H9 (cell line): ENCODE results near the gene ALG12. TPM values are rescaled to one million over a fixed set of nuclear protein-coding genes. Genes with fewer than 3 reads are reported as not detected.

Experiments
- DNase-seq: peaks from one replicate; pipeline ENCODE4 v3.0.0-alpha.2; 2017
- H2AFZ ChIP-seq: one replicate; pipeline ENCODE4 v1.6.1; 2013; ENCODE audit warnings: mild to moderate bottlenecking, low read length, control low read depth, moderate library complexity
- H2AK5ac ChIP-seq: 2 replicates; pipeline ENCODE4 v1.6.1; 2013; ENCODE audit warnings: low read length, control low read depth, mixed read lengths; ENCODE audit not compliant: insufficient read length
- H2BK120ac ChIP-seq: one replicate; pipeline ENCODE4 v1.6.1; 2013; ENCODE audit warnings: low read depth, mild to moderate bottlenecking, low read length, control low read depth, inconsistent platforms; ENCODE audit not compliant: poor library complexity, severe bottlenecking
- H2BK12ac ChIP-seq: 2 replicates; pipeline ENCODE4 v1.6.1; 2013; ENCODE audit warnings: low read length, control low read depth, mixed read lengths, low read depth; ENCODE audit not compliant: insufficient read length
- H2BK15ac ChIP-seq: 2 replicates; pipeline ENCODE4 v1.6.1; 2013; ENCODE audit warnings: low read depth, low read length, control low read depth
- H2BK20ac ChIP-seq: one replicate; pipeline ENCODE4 v1.6.1; 2013; ENCODE audit warnings: low read depth, mild to moderate bottlenecking, low read length, control low read depth, inconsistent platforms; ENCODE audit not compliant: poor library complexity, severe bottlenecking
- H2BK5ac ChIP-seq: 2 replicates; pipeline ENCODE4 v1.6.1; 2013; ENCODE audit warnings: low read length, control low read depth, mixed read lengths; ENCODE audit not compliant: insufficient read length
- H3K14ac ChIP-seq: 2 replicates; pipeline ENCODE4 v1.6.1; 2013; ENCODE audit warnings: low read length, control low read depth; ENCODE audit not compliant: insufficient read depth
- H3K18ac ChIP-seq: 2 replicates; pipeline ENCODE4 v1.6.1; 2013; ENCODE audit warnings: low read depth, mild to moderate bottlenecking, mixed read lengths, low read length, control low read depth; ENCODE audit not compliant: insufficient read length
- H3K23ac ChIP-seq: 2 replicates; pipeline ENCODE4 v1.6.1; 2013; ENCODE audit warnings: low read length, control low read depth, mixed read lengths, low read depth; ENCODE audit not compliant: insufficient read length
- H3K23me2 ChIP-seq: 2 replicates; pipeline ENCODE4 v1.6.1; 2013; ENCODE audit warnings: low read depth, mild to moderate bottlenecking, mixed read lengths, low read length, control low read depth; ENCODE audit not compliant: insufficient read length, poor library complexity, severe bottlenecking
- H3K27ac ChIP-seq: 2 replicates; pipeline ENCODE4 v1.5.1; 2013; ENCODE audit warnings: low read length, control low read depth, mixed read lengths, low read depth; ENCODE audit not compliant: insufficient read length
- H3K27me3 ChIP-seq: 2 replicates; pipeline ENCODE4 v1.6.1; 2013; ENCODE audit warnings: low read length, control low read depth, inconsistent platforms; ENCODE audit not compliant: insufficient read depth
- H3K4ac ChIP-seq: 2 replicates; pipeline ENCODE4 v1.6.1; 2013; ENCODE audit warnings: low read depth, mild to moderate bottlenecking, control low read depth, inconsistent platforms, low read length, moderate library complexity
- H3K4me1 ChIP-seq: 2 replicates; pipeline ENCODE4 v1.6.1; 2013; ENCODE audit warnings: low read length, control low read depth, inconsistent platforms; ENCODE audit not compliant: insufficient read depth
- H3K4me2 ChIP-seq: 2 replicates; pipeline ENCODE4 v1.6.1; 2013; ENCODE audit warnings: low read length, control low read depth, mixed read lengths; ENCODE audit not compliant: insufficient read length, insufficient read depth
- H3K56ac ChIP-seq: 2 replicates; pipeline ENCODE4 v1.6.1; 2013; ENCODE audit warnings: low read depth, mild to moderate bottlenecking, mixed read lengths, low read length, control low read depth; ENCODE audit not compliant: insufficient read length
- H3K79me1 ChIP-seq: 2 replicates; pipeline ENCODE4 v1.6.1; 2013; ENCODE audit warnings: low read depth, mild to moderate bottlenecking, moderate library complexity, low read length, control low read depth, inconsistent platforms; ENCODE audit not compliant: insufficient read depth, poor library complexity, severe bottlenecking
- H3K79me2 ChIP-seq: 2 replicates; pipeline ENCODE4 v1.6.1; 2013; ENCODE audit warnings: low read length, control low read depth, inconsistent platforms; ENCODE audit not compliant: insufficient read depth
- H3K9ac ChIP-seq: 2 replicates; pipeline ENCODE4 v1.6.1; 2013; ENCODE audit warnings: low read length, control low read depth, mixed read lengths; ENCODE audit not compliant: insufficient read length; ENCODE audit errors: extremely low read depth
- H3K9me3 ChIP-seq: one replicate; pipeline ENCODE4 v1.6.1; 2013; ENCODE audit warnings: low read depth, low read length, inconsistent platforms; ENCODE audit not compliant: control insufficient read depth
- H3T11ph ChIP-seq: one replicate; pipeline ENCODE4 v1.6.1; 2013; ENCODE audit warnings: mild to moderate bottlenecking, low read length, control low read depth, inconsistent platforms
- H4K20me1 ChIP-seq: one replicate; pipeline ENCODE4 v1.6.1; 2013; ENCODE audit not compliant: control insufficient read depth, insufficient read length, insufficient read depth
- H4K5ac ChIP-seq: 2 replicates; pipeline ENCODE4 v1.6.1; 2013; ENCODE audit warnings: low read depth, mild to moderate bottlenecking, mixed read lengths, low read length, control low read depth; ENCODE audit not compliant: insufficient read length
- H4K8ac ChIP-seq: replicated peaks from 2 replicates; pipeline ENCODE4 v1.6.1; 2013; ENCODE audit warnings: low read length, control low read depth, mixed read lengths, low read depth; ENCODE audit not compliant: insufficient read length
- H4K91ac ChIP-seq: 2 replicates; pipeline ENCODE4 v1.6.1; 2013; ENCODE audit warnings: low read depth, mild to moderate bottlenecking, moderate library complexity, mixed read lengths, low read length, control low read depth; ENCODE audit not compliant: insufficient read length
- H3K27ac Mint-ChIP-seq, 3 experiments: 2 replicates in 2 of 3; 3 replicates in 1 of 3; pipeline ENCODE4 v1.8.0; 2020 to 2021; ENCODE audit warnings: mixed read lengths in 3 of 3, mild to moderate bottlenecking in 1 of 3, moderate library complexity in 1 of 3
- H3K27me3 Mint-ChIP-seq: 2 replicates; pipeline ENCODE4 v1.8.0; 2021; ENCODE audit warnings: low read depth, mild to moderate bottlenecking, moderate library complexity, mixed read lengths
- H3K36me3 Mint-ChIP-seq, 3 experiments: 2 replicates in 2 of 3; 3 replicates in 1 of 3; pipeline ENCODE4 v1.8.0; 2020 to 2021; ENCODE audit warnings: low read depth in 3 of 3, mixed read lengths in 3 of 3; ENCODE audit not compliant: insufficient read depth in 1 of 3
- H3K4me1 Mint-ChIP-seq, 2 experiments: 2 replicates each; pipeline ENCODE4 v1.8.0; 2020; ENCODE audit warnings: mixed read lengths in 2 of 2
- H3K4me3 Mint-ChIP-seq, 2 experiments: 2 replicates in 1 of 2; 3 replicates in 1 of 2; pipeline ENCODE4 v1.8.0; 2020 to 2021; ENCODE audit warnings: mild to moderate bottlenecking in 2 of 2, mixed read lengths in 2 of 2, moderate library complexity in 1 of 2
- H3K9me3 Mint-ChIP-seq, 2 experiments: 2 replicates in 1 of 2; 3 replicates in 1 of 2; pipeline ENCODE4 v1.8.0; 2020; ENCODE audit warnings: mild to moderate bottlenecking in 2 of 2, mixed read lengths in 2 of 2, moderate library complexity in 1 of 2
- WGBS: extraction: QIAGEN DNeasy Blood & Tissue Kit; methylation state at CpG from one replicate; pipeline ENCODE4 v1.1.7; 2013; ENCODE audit warnings: missing lambda C conversion rate, low lambda C conversion rate, mixed read lengths; ENCODE audit not compliant: insufficient read length; ENCODE audit errors: extremely low coverage; 5-methylcytosine and 5-hydroxymethylcytosine counted together
- total RNA-seq: library from RNA; stranded (reverse); gene quantifications from 2 replicates; pipeline ENCODE4 v1.2.1, GENCODE V29; 2021
- TF ChIP-seq, protein P1 (sequence below): fragments of 200-600 bp; sonication (generic); conservative IDR thresholded peaks from 3 replicates; pipeline ENCODE4 v1.8.0; 2021; ENCODE audit warnings: antibody characterized with exemption, mild to moderate bottlenecking

ALG12 gene
- total RNA-seq, 1 experiment from 2014 or later: 19.2 TPM

DNA sequence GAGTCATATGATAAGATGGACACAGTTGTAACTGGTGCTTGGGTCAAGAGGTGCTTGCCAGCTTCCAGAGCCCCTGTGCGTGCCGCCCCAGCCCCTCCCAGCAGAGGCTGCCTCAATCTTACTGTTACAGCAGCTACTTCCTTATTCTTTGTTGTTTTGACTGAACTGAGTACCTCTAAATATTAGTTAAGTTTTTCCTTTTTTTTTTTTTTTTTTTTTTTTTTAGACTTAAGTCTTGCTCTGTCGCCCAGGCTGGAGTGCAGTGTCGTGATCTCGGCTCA, 55.8 kb downstream of the ALG12 start:
- no peak overlapping the region for H3K4ac ChIP-seq
- WGBS: no CpG with 5 or more reads among the region's 5 CpGs
- Mint-ChIP-seq H3K27me3 (no peaks in the 10 kb centered on the region), H3K4me1 (peaks cover 14 to 15% of the 10 kb centered on the region in 2 experiments), H3K4me3 (no peak overlapping the region), H3K36me3 (peaks cover 17 to 28% (median 25%) of the 10 kb centered on the region in 3 experiments), H3K27ac (no peak overlapping the region), H3K9me3 (peaks cover 21 to 23% of the 10 kb centered on the region in 2 experiments)
- TF ChIP-seq, protein P1, sequence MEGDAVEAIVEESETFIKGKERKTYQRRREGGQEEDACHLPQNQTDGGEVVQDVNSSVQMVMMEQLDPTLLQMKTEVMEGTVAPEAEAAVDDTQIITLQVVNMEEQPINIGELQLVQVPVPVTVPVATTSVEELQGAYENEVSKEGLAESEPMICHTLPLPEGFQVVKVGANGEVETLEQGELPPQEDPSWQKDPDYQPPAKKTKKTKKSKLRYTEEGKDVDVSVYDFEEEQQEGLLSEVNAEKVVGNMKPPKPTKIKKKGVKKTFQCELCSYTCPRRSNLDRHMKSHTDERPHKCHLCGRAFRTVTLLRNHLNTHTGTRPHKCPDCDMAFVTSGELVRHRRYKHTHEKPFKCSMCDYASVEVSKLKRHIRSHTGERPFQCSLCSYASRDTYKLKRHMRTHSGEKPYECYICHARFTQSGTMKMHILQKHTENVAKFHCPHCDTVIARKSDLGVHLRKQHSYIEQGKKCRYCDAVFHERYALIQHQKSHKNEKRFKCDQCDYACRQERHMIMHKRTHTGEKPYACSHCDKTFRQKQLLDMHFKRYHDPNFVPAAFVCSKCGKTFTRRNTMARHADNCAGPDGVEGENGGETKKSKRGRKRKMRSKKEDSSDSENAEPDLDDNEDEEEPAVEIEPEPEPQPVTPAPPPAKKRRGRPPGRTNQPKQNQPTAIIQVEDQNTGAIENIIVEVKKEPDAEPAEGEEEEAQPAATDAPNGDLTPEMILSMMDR: no peak
- no peak overlapping the region for H3K23ac ChIP-seq
- H2BK15ac ChIP-seq: no peak overlapping the region
- H4K20me1 ChIP-seq: no peaks in the 10 kb centered on the region
- H3K4me1 ChIP-seq: no peaks in the 10 kb centered on the region
- peaks cover 8% of the 10 kb centered on the region for H3K79me1 ChIP-seq
- DNase-seq: no peak
- H2BK20ac ChIP-seq: no peak overlapping the region
- H3K23me2 ChIP-seq: no peaks in the 10 kb centered on the region
- no peak overlapping the region for H2AFZ ChIP-seq
- no peak overlapping the region for H3K18ac ChIP-seq
- no peak overlapping the region for H4K5ac ChIP-seq
- no peak overlapping the region for H3T11ph ChIP-seq
- no peak overlapping the region for H4K8ac ChIP-seq
- no peak overlapping the region for H3K27ac ChIP-seq
- H4K91ac ChIP-seq: no peak overlapping the region
- H3K27me3 ChIP-seq: no peaks in the 10 kb centered on the region
- no peak overlapping the region for H3K14ac ChIP-seq
- no peaks in the 10 kb centered on the region for H3K9me3 ChIP-seq
- H2BK120ac ChIP-seq: no peak overlapping the region
- H2BK12ac ChIP-seq: no peak overlapping the region
- no peak overlapping the region for H2BK5ac ChIP-seq
- peaks cover 30% of the 10 kb centered on the region; the same call in 1 of the 2 replicates for H3K79me2 ChIP-seq
- no peak overlapping the region for H3K9ac ChIP-seq
- no peak overlapping the region for H3K4me2 ChIP-seq
- no peak overlapping the region for H3K56ac ChIP-seq
- H2AK5ac ChIP-seq: no peak overlapping the region
